GM12801 (cell line): Measurements from ENCODE around the gene CYB5D1.

Experiments
- CTCF ChIP-seq: IDR thresholded peaks from one replicate; pipeline ENCODE4 v1.5.1; 2011; ENCODE audit warnings: control low read depth; ENCODE audit not compliant: insufficient read length; ENCODE audit errors: extremely low read depth

Gene CYB5D1

DNA sequence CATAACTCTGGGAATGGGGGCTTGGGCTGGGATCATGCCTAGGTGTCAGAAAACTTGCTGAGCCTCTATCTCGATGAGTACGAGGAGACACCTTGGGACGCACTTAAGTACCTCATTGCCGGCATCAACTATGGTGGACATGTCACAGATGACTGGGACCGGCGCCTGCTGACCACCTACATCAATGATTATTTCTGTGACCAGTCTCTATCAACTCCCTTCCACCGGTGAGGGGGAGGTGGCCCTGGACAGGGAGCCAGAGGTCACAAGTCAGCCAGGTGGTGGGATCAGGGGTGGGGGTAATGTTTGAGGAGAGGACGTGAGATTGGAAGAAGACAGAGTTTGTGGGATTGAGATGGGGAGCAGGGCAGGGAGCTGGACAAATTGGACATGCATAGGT, 27.2 kb upstream of the CYB5D1 start:
- TF ChIP-seq CTCF: no peak

GRCh38 chr17:7831233-7831632, 26.6 kb upstream of the CYB5D1 start:
- TF ChIP-seq CTCF: no peak

DNA sequence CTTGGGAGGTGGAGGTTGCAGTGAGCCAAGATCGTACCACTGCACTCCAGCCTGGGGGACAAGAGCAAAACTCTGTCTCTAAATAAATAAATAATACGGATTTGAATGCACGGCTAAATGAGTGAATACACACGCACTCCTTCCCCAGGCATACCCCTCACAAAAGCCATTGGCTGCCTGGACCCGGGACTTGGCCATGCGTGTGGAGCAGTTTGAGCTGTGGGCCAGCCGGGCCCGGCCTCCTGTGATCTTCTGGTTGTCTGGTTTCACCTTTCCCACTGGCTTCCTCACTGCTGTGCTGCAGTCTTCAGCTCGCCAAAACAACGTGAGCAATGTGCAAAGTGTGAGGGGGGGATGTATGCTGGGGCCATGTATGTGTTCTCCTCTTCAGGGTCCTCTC, 25.4 kb upstream of the CYB5D1 start:
- TF ChIP-seq CTCF: no peak

GRCh38 chr17:7833011-7833794, 24.6 kb upstream of the CYB5D1 start:
- TF ChIP-seq CTCF: no peak

DNA sequence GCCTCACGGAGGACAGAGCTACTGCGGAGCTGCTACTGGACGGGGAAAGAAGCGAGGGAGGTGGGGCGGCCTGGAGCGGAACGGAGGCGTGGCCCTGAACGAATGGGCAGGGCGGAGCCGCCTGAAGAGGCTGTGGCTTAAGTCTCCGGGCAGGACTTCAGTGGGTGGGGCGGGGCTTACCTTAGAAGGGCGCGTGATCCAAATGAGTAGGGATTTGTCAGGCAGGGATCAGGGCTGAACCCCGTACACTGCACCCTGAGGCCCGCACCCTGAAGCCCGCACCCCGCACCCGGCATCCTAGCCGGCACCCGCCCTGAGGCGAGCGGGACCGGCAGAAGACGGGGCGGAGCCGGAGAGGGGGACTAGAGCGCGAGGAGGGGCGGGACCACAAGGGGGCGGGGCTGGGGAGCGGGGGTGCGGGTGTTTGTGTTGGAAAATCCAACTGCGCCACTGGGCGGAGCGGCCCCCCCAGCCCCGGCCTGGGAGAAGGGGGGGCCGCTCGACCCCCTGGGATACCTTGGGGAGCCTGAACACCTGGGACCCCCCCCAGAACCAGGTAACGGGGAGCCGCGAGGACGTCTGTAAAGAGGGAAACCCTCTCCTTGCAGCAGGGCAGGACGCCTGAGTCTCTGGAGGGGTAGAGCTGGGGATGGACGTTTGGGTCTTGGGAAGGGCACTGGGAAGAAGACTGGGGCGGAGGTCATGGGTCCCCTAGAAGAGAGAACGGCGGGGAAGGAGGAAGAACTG, 23.8 kb upstream of the CYB5D1 start, which contains the start of gene KDM6B:
Gene KDM6B, plus strand, starts transcription at position 423 of the 747 bp plus-strand sequence. CDS start 11,338 bp downstream, outside the sequence.
- no peak for TF ChIP-seq CTCF

GRCh38 chr17:7834542-7834956, 23.3 kb upstream of the CYB5D1 start:
- no peak for TF ChIP-seq CTCF

DNA sequence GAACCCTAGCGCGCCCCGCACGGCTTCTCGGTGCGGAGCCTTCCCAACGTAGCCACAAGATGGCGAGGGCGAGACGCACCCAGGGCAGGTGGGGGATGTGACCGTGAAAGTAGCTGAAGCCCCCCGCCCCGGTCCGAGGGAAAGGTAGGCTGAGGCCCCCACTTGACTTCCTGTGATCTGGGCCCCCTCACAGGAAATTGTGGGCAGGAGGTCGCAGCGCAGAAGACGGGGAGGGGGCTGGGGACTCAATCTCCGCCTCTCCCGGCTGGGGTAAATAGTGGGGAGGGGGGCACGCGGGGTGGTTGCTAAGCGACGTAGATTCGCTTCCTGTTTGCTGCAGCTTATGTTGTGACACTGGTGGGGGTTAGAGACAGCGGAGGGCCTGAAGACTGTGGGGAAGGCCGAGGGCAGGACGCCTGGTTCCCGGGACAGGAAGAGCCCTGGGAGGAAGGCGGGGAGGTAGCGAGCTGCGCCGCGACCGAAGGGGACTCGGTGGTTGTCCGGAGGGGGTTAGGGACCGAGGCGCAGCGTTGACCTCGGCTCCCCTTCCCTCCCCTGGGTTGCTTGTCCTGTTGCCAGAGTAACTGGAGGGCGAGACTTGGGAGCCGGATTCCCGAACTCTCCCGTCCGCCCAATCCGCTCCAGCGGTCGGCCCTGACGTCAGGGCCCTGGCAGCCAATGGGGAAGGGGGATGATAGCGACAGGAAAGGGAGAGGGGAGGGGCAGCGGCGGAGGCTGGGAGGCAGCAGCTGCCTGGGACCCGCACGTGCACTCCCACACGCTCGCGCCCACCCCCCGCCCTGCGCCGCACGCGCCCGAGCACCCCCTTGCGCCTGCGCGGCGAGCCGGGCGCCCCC, 22.6 kb upstream of the CYB5D1 start:
- TF ChIP-seq CTCF: no peak
